GM12878 (cell line): ENCODE results near the gene FNTB. TPM values are rescaled to one million over a fixed set of nuclear protein-coding genes. Genes with fewer than 3 reads are reported as not detected.

Experiments used
- ATAC-seq: fragments of 200-7000 bp; cut with Tn5 transposase; 3 replicates; pipeline ENCODE4 v1.9.1; 2020; ENCODE audit warnings: mild to moderate bottlenecking, moderate library complexity
- BruUV-seq: library from RNA; stranded (reverse); fragments of 400-500 nt; replicated peaks from 2 replicates; lab custom pipeline; 2021; lab: Mats Ljungman, UMichigan
- CTCF ChIA-PET: fragments of 300-600 bp; sonication (Branson Sonifier 250); formaldehyde crosslinking; extraction: SDS; loops from one replicate; lab custom pipeline; 2021; ENCODE audit warnings: inconsistent platforms; lab: Yijun Ruan, JAX
- POLR2A ChIA-PET: fragments of 350-600 bp; formaldehyde crosslinking; extraction: SDS; loops from one replicate; lab custom pipeline; 2021; ENCODE audit warnings: inconsistent platforms; lab: Charles Lee
- RAD21 ChIA-PET: fragments of 300-600 bp; sonication (Branson Sonifier 250); formaldehyde crosslinking; loops from one replicate; lab custom pipeline; 2023; ENCODE audit warnings: antibody characterized with exemption; ENCODE audit not compliant: unreplicated experiment; lab: Charles Lee
- SMC1A ChIA-PET: fragments of 300-600 bp; sonication (Branson Sonifier 250); formaldehyde crosslinking; loops from one replicate; lab custom pipeline; 2023; ENCODE audit not compliant: unreplicated experiment, uncharacterized antibody; lab: Charles Lee
- DNase-seq: peaks from one replicate; pipeline ENCODE4 v3.0.0-alpha.2; 2011; ENCODE audit warnings: low read depth, low spot score
- FAIRE-seq: peaks from 3 replicates; lab custom pipeline; 2011; peaks lifted over from hg19 to GRCh38; lab: Jason Lieb, UNC
- H2AFZ ChIP-seq: 2 replicates; pipeline ENCODE4 v1.6.0; 2011; ENCODE audit warnings: low read depth, low read length, control low read depth; ENCODE audit not compliant: control insufficient read depth
- H3K27ac ChIP-seq: 2 replicates; pipeline ENCODE4 v1.5.1; 2011; ENCODE audit warnings: control low read depth; ENCODE audit not compliant: control insufficient read depth, insufficient read depth
- H3K27me3 ChIP-seq, 2 experiments: replicated peaks in 1 of 2; 2 replicates each; pipeline versions ENCODE4 v1.6.0 to v1.6.1; 2011; ENCODE audit warnings: low read length in 1 of 2; ENCODE audit not compliant: control insufficient read depth in 2 of 2, insufficient read depth in 2 of 2
- H3K36me3 ChIP-seq, 2 experiments: 2 replicates each; pipeline ENCODE4 v1.5.1; 2011; ENCODE audit warnings: low read length in 1 of 2; ENCODE audit not compliant: control insufficient read depth in 2 of 2, insufficient read depth in 2 of 2
- H3K4me1 ChIP-seq: 2 replicates; pipeline ENCODE4 v1.6.1; 2011; ENCODE audit warnings: mild to moderate bottlenecking, low read length, moderate library complexity, mixed read lengths; ENCODE audit not compliant: control insufficient read depth, insufficient read depth
- H3K4me2 ChIP-seq: 2 replicates; pipeline ENCODE4 v1.6.0; 2011; ENCODE audit warnings: control low read depth; ENCODE audit not compliant: control insufficient read depth, insufficient read depth
- H3K4me3 ChIP-seq: fragments of 200-600 bp; sonication (generic); 2 replicates; pipeline ENCODE4 v1.5.1; 2016
- H3K79me2 ChIP-seq: 2 replicates; pipeline ENCODE4 v1.6.0; 2011; ENCODE audit warnings: low read length; ENCODE audit not compliant: control insufficient read depth, insufficient read depth
- H3K9ac ChIP-seq: 2 replicates; pipeline ENCODE4 v1.8.0; 2011; ENCODE audit warnings: low read length, control low read depth, mixed read lengths; ENCODE audit not compliant: control insufficient read depth, insufficient read depth
- H3K9me3 ChIP-seq: replicated peaks from 3 replicates; pipeline ENCODE4 v1.5.1; 2011; ENCODE audit warnings: mild to moderate bottlenecking, low read length; ENCODE audit not compliant: control insufficient read depth, insufficient read depth
- H4K20me1 ChIP-seq: 2 replicates; pipeline ENCODE4 v1.6.0; 2011; ENCODE audit not compliant: control insufficient read depth, insufficient read depth
- ATF7 ChIP-seq: fragments of 450-650 bp; IDR thresholded peaks from 2 replicates; pipeline ENCODE4 v1.6.1; 2016; ENCODE audit warnings: low read depth, mild to moderate bottlenecking
- BACH1 ChIP-seq: fragments of 450-650 bp; IDR thresholded peaks from 2 replicates; pipeline ENCODE4 v1.6.1; 2017; ENCODE audit warnings: mild to moderate bottlenecking, borderline replicate concordance
- BCL3 ChIP-seq: IDR thresholded peaks from 2 replicates; pipeline ENCODE4 v1.6.1; 2011; ENCODE audit warnings: borderline replicate concordance, low read depth, mild to moderate bottlenecking, moderate library complexity, low read length; ENCODE audit not compliant: insufficient read depth, poor library complexity, severe bottlenecking
- HDGF ChIP-seq: fragments of 450-650 bp; IDR thresholded peaks from 2 replicates; pipeline ENCODE4 v1.6.1; 2016; ENCODE audit warnings: antibody characterized with exemption
- IRF3 ChIP-seq: fragments of 450-650 bp; IDR thresholded peaks from 2 replicates; pipeline ENCODE4 v1.6.1; 2014; ENCODE audit warnings: mild to moderate bottlenecking
- JUNB ChIP-seq: IDR thresholded peaks from 2 replicates; pipeline ENCODE4 v1.6.1; 2016; ENCODE audit warnings: antibody characterized with exemption, mild to moderate bottlenecking
- NFYB ChIP-seq: IDR thresholded peaks from 2 replicates; pipeline ENCODE4 v1.6.1; 2011; ENCODE audit warnings: low read depth, mild to moderate bottlenecking, low read length, improper control_type of control experiment, moderate library complexity; ENCODE audit not compliant: insufficient read depth
- NR2C1 ChIP-seq: fragments of 450-650 bp; IDR thresholded peaks from 2 replicates; pipeline ENCODE4 v1.6.1; 2017; ENCODE audit warnings: antibody characterized with exemption, mild to moderate bottlenecking, moderate library complexity
- RBBP5 ChIP-seq: fragments of 200-600 bp; sonication (generic); conservative IDR thresholded peaks from 2 replicates; pipeline ENCODE4 v1.6.1; 2016
- SUZ12 ChIP-seq: fragments of 200-600 bp; sonication (generic); IDR thresholded peaks from one replicate; pipeline ENCODE4 v1.6.1; 2018; ENCODE audit warnings: antibody characterized with exemption, mild to moderate bottlenecking; ENCODE audit not compliant: unreplicated experiment
- TBL1XR1 ChIP-seq: IDR thresholded peaks from 2 replicates; pipeline ENCODE4 v1.6.1; 2012; ENCODE audit warnings: low read depth, low read length, improper control_type of control experiment
- YBX1 ChIP-seq: fragments of 450-650 bp; IDR thresholded peaks from 2 replicates; pipeline ENCODE4 v1.6.1; 2016; ENCODE audit warnings: antibody characterized with exemption
- WGBS: methylation state at CpG from one replicate; pipeline ENCODE4 v1.1.6; 2016; ENCODE audit warnings: low lambda C conversion rate; ENCODE audit not compliant: insufficient replicate concordance, insufficient coverage; ENCODE audit errors: missing lambda C conversion rate; 5-methylcytosine and 5-hydroxymethylcytosine counted together
- in situ Hi-C: fragments of 300-500 bp; cut with MboI; formaldehyde crosslinking; loops from 9 replicates; pipeline ENCODE4 v1.14.3; 2018; ENCODE audit warnings: mixed read lengths
- intact Hi-C: fragments of 100-400 bp; cut with micrococcal nuclease; formaldehyde crosslinking; loops from one replicate; pipeline ENCODE4 v1.14.2; 2022; ENCODE audit not compliant: unreplicated experiment
- polyA plus RNA-seq, 11 experiments: library from polyadenylated mRNA; depleted of rRNA in 4 of 11; unstranded in 6 of 11; stranded (reverse) in 5 of 11; fragments of >200 nt; fragmentation: Nextera tagmentation in 4 of 11; fragmentation: Illumina TruSeq in 1 of 11; extraction: Ambion mirVana in 4 of 11; extraction: Trizol in 1 of 11; gene quantifications; 1 replicate in 1 of 11; 2 replicates in 10 of 11; pipeline versions ENCODE4 v1.2.1 to v1.2.3, GENCODE V29; 2011 to 2016; ENCODE audit warnings: inconsistent platforms in 2 of 11, missing spikeins in 2 of 11, low read depth in 1 of 11
- total RNA-seq, 4 experiments: library from RNA; depleted of rRNA in 3 of 4; stranded (reverse); fragments of >200 nt in 3 of 4; fragmentation: Illumina TruSeq in 1 of 4; extraction: Trizol in 1 of 4; gene quantifications; 2 replicates each; pipeline versions ENCODE4 v1.2.1 to v1.2.3, GENCODE V29; 2013 to 2021
- TF ChIP-seq, protein P1 (sequence below): IDR thresholded peaks from 2 replicates; pipeline ENCODE4 v1.6.1; 2012; ENCODE audit warnings: low read depth, low read length, improper control_type of control experiment
- TF ChIP-seq, protein P2 (sequence below): IDR thresholded peaks from 2 replicates; pipeline ENCODE4 v1.6.1; 2011; ENCODE audit warnings: low read depth, low read length, improper control_type of control experiment, borderline replicate concordance
- TF ChIP-seq, protein P3 (sequence below): fragments of 450-650 bp; formaldehyde crosslinking; IDR thresholded peaks from 2 replicates; pipeline ENCODE4 v1.5.0; 2022; ENCODE audit warnings: mild to moderate bottlenecking, missing genetic modification characterization

The FNTB gene
- total and polyA plus RNA-seq, 10 of the 15 experiments (the other 5 are each of a cell fraction or from before 2014, with no cell fraction given), result 10.4 to 25.1 (median 16.7) TPM

DNA sequence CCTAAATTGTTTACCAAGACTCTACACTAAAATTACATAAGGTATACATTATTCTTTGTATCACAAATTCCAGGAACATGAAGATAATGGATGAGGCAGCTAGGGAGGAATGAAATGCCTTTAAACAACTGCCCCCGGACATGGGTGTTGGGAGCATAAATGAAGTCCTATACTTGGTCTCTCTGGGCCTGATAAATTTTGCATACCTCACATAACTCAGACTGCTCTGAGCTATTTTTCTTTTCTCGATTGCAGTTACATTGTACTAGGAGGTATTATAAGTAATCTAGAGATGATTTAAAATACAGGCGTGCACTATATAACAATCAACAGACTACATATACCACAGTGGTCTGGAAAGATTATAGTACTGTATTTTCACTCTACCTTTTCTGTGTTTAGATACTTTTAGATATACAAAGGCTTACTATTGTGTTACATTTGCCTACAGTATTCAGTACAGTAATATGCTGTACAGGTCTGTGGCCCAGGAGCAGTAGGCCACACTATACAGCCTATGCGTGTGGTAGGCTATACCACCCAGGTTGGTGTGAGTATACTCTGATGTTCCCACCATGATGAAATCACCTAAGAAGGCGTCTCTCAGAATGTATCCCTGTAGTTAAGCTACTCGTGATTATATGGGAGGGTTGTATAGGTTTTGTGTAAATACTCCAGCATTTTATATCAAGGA is 14.3 kb downstream of the FNTB start:
- H3K79me2 ChIP-seq, result peaks cover 50% of the 10 kb centered on the region
- ATAC-seq, result no peak
- no peak for TF ChIP-seq NFYB
- no peak for TF ChIP-seq NR2C1
- no peak for TF ChIP-seq BACH1
- no peak for TF ChIP-seq SUZ12
- TF ChIP-seq BCL3, result no peak
- no peak for TF ChIP-seq ATF7
- TF ChIP-seq RBBP5, result no peak
- TF ChIP-seq, protein P1, sequence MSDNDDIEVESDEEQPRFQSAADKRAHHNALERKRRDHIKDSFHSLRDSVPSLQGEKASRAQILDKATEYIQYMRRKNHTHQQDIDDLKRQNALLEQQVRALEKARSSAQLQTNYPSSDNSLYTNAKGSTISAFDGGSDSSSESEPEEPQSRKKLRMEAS, result no peak
- TF ChIP-seq, protein P2, sequence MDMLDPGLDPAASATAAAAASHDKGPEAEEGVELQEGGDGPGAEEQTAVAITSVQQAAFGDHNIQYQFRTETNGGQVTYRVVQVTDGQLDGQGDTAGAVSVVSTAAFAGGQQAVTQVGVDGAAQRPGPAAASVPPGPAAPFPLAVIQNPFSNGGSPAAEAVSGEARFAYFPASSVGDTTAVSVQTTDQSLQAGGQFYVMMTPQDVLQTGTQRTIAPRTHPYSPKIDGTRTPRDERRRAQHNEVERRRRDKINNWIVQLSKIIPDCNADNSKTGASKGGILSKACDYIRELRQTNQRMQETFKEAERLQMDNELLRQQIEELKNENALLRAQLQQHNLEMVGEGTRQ, result no peak
- no peak for TF ChIP-seq IRF3
- TF ChIP-seq, protein P3, sequence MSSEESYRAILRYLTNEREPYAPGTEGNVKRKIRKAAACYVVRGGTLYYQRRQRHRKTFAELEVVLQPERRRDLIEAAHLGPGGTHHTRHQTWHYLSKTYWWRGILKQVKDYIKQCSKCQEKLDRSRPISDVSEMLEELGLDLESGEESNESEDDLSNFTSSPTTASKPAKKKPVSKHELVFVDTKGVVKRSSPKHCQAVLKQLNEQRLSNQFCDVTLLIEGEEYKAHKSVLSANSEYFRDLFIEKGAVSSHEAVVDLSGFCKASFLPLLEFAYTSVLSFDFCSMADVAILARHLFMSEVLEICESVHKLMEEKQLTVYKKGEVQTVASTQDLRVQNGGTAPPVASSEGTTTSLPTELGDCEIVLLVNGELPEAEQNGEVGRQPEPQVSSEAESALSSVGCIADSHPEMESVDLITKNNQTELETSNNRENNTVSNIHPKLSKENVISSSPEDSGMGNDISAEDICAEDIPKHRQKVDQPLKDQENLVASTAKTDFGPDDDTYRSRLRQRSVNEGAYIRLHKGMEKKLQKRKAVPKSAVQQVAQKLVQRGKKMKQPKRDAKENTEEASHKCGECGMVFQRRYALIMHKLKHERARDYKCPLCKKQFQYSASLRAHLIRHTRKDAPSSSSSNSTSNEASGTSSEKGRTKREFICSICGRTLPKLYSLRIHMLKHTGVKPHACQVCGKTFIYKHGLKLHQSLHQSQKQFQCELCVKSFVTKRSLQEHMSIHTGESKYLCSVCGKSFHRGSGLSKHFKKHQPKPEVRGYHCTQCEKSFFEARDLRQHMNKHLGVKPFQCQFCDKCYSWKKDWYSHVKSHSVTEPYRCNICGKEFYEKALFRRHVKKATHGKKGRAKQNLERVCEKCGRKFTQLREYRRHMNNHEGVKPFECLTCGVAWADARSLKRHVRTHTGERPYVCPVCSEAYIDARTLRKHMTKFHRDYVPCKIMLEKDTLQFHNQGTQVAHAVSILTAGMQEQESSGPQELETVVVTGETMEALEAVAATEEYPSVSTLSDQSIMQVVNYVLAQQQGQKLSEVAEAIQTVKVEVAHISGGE (CRISPR knock-in tag), result no peak
- no peak for TF ChIP-seq YBX1
- TF ChIP-seq JUNB, result no peak
- no peak for TF ChIP-seq TBL1XR1
- TF ChIP-seq HDGF, result no peak
- TF ChIP-seq, all 136 proteins: peak for 0
- CTCF ChIA-PET, result interaction anchor here (1.2 to 8.5 kb wide), 3 partner anchors 9 to 19 kb away, joined by 3 to 67 read pairs (median 5); partner anchors contain the start of gene FNTB
- BruUV-seq, result no TSS peak
- H3K4me1 ChIP-seq, result peaks cover 37% of the 10 kb centered on the region
- no peak for FAIRE-seq
- peaks cover 2 to 4% of the 10 kb centered on the region in 2 experiments; a peak in 2 of 4 replicates for H3K36me3 ChIP-seq
- no peak overlapping the region for H3K27ac ChIP-seq
- intact Hi-C loops (no loop called here), in situ Hi-C loops (no loop called here)
- RAD21 ChIA-PET, result interaction anchor here (1.7 kb wide), 1 partner anchor 14 kb away, joined by 6 read pairs; no protein-coding TSS in a partner anchor
- no peak overlapping the region for H3K9ac ChIP-seq
- H2AFZ ChIP-seq, result no peak overlapping the region
- no peaks in the 10 kb centered on the region for H4K20me1 ChIP-seq
- POLR2A ChIA-PET, result interaction anchor here (0.5 to 1.0 kb wide), 5 partner anchors 9 to 442 kb away, joined by 3 to 7 read pairs (median 4); no protein-coding TSS in a partner anchor
- H3K4me2 ChIP-seq, result no peak overlapping the region
- no peaks in the 10 kb centered on the region for H3K9me3 ChIP-seq
- WGBS, result 97% methylated on average over 6 of the region's 6 CpGs
- H3K27me3 ChIP-seq, result no peaks in the 10 kb centered on the region
- H3K4me3 ChIP-seq, result no peak overlapping the region
- SMC1A ChIA-PET, result interaction anchor here (0.9 to 6.6 kb wide), 5 partner anchors 13 to 102 kb away, joined by 3 to 55 read pairs (median 4); partner anchors contain the start of genes FNTB and MAX
- no peak for DNase-seq
